Measurements from ENCODE around the gene KPNA1. TPM values are rescaled to one million over a fixed set of nuclear protein-coding genes. Genes with fewer than 3 reads are reported as not detected.
A peak's percentile ranks its signal among the peaks of the same experiment; 100 is the strongest.

The KPNA1 gene
- 10 to 100 TPM; 47.4 to 49.0 TPM for total RNA-seq

- peak; percentile 95 for DNase-seq
- peaks cover 13% of the 10 kb centered on the region for H3K36me3 Mint-ChIP-seq
- no peaks in the 10 kb centered on the region for H3K27me3 Mint-ChIP-seq
- peak within 1 kb of the TSS; percentile 84 for H3K4me3 Mint-ChIP-seq
- H3K9me3 Mint-ChIP-seq = peaks cover 7% of the 10 kb centered on the region
- H3K27ac Mint-ChIP-seq = peak within 1 kb of the TSS; percentile 79
- H3K4me1 Mint-ChIP-seq = peaks cover 27% of the 10 kb centered on the region
These were observed at the start of gene KPNA1 for GRCh38 chr3:122514123-122515019. TSS of gene KPNA1 (minus strand) at chr3:122514939. CDS start at chr3:122496565, 18,374 bp downstream.

GRCh38 chr3:122564155-122564912 lies 49.6 kb upstream of the KPNA1 start, which contains the start of the genes DTX3L and PARP9:
TSS of gene DTX3L (plus strand) at chr3:122564338. CDS start at chr3:122564427, 89 bp downstream.
TSS of gene PARP9 (minus strand) at chr3:122564300. CDS start at chr3:122559620, 4,680 bp downstream.
- Mint-ChIP-seq H3K4me1 (peaks cover 65% of the 10 kb centered on the region), H3K27ac (peak within 1 kb of the TSS; percentile 99), H3K4me3 (peak within 1 kb of the TSS; percentile 97), H3K36me3 (peaks cover 46% of the 10 kb centered on the region), H3K9me3 (no peaks in the 10 kb centered on the region), H3K27me3 (no peaks in the 10 kb centered on the region)
- DNase-seq = peak; percentile 86

- H3K27ac Mint-ChIP-seq = peak overlapping the region; percentile 99
- H3K27me3 Mint-ChIP-seq = no peaks in the 10 kb centered on the region
- peaks cover 60% of the 10 kb centered on the region for H3K4me1 Mint-ChIP-seq
- peak overlapping the region; percentile 97 for H3K4me3 Mint-ChIP-seq
- no peaks in the 10 kb centered on the region for H3K9me3 Mint-ChIP-seq
- H3K36me3 Mint-ChIP-seq = peaks cover 41% of the 10 kb centered on the region
- DNase-seq = no peak
These were observed 48.9 kb upstream of the KPNA1 start for GRCh38 chr3:122563717-122564025.

- peaks cover 36% of the 10 kb centered on the region for H3K36me3 Mint-ChIP-seq
- H3K27ac Mint-ChIP-seq = peak overlapping the region; percentile 99
- H3K27me3 Mint-ChIP-seq = no peaks in the 10 kb centered on the region
- no peak for DNase-seq
- H3K9me3 Mint-ChIP-seq = no peaks in the 10 kb centered on the region
- H3K4me3 Mint-ChIP-seq = peak overlapping the region; percentile 97
- peaks cover 55% of the 10 kb centered on the region for H3K4me1 Mint-ChIP-seq
These were observed 48.4 kb upstream of the KPNA1 start for GRCh38 chr3:122562923-122563716.

- Mint-ChIP-seq H3K4me1 (peaks cover 38% of the 10 kb centered on the region), H3K9me3 (no peaks in the 10 kb centered on the region), H3K27me3 (no peaks in the 10 kb centered on the region), H3K27ac (no peak overlapping the region), H3K4me3 (no peak overlapping the region), H3K36me3 (peaks cover 19% of the 10 kb centered on the region)
- peak; percentile 37 for DNase-seq
These were observed 45.9 kb upstream of the KPNA1 start for GRCh38 chr3:122560680-122561079.

GRCh38 chr3:122559906-122560305 lies 45.2 kb upstream of the KPNA1 start:
- H3K36me3 Mint-ChIP-seq = peaks cover 23% of the 10 kb centered on the region
- no peak overlapping the region for H3K4me3 Mint-ChIP-seq
- peaks cover 33% of the 10 kb centered on the region for H3K4me1 Mint-ChIP-seq
- no peaks in the 10 kb centered on the region for H3K27me3 Mint-ChIP-seq
- H3K27ac Mint-ChIP-seq = no peak overlapping the region
- H3K9me3 Mint-ChIP-seq = no peaks in the 10 kb centered on the region
- DNase-seq = no peak

- H3K27ac Mint-ChIP-seq = no peak overlapping the region
- peaks cover 33% of the 10 kb centered on the region for H3K4me1 Mint-ChIP-seq
- H3K9me3 Mint-ChIP-seq = no peaks in the 10 kb centered on the region
- H3K36me3 Mint-ChIP-seq = peaks cover 27% of the 10 kb centered on the region
- no peak overlapping the region for H3K4me3 Mint-ChIP-seq
- no peaks in the 10 kb centered on the region for H3K27me3 Mint-ChIP-seq
- no peak for DNase-seq
These were observed 43.9 kb upstream of the KPNA1 start for GRCh38 chr3:122558605-122559004.

- Mint-ChIP-seq H3K4me3 (no peak overlapping the region), H3K27me3 (no peaks in the 10 kb centered on the region), H3K36me3 (peaks cover 29% of the 10 kb centered on the region), H3K4me1 (peaks cover 26% of the 10 kb centered on the region), H3K27ac (no peak overlapping the region), H3K9me3 (no peaks in the 10 kb centered on the region)
- no peak for DNase-seq
These were observed 42.6 kb upstream of the KPNA1 start for GRCh38 chr3:122557356-122557755.

- no peaks in the 10 kb centered on the region for H3K9me3 Mint-ChIP-seq
- peaks cover 14% of the 10 kb centered on the region for H3K4me1 Mint-ChIP-seq
- H3K4me3 Mint-ChIP-seq = no peak overlapping the region
- no peak for DNase-seq
- no peaks in the 10 kb centered on the region for H3K27me3 Mint-ChIP-seq
- peaks cover 27% of the 10 kb centered on the region for H3K36me3 Mint-ChIP-seq
- no peak overlapping the region for H3K27ac Mint-ChIP-seq
These were observed 40.7 kb upstream of the KPNA1 start for GRCh38 chr3:122555275-122556071.

GRCh38 chr3:122553171-122553570 lies 38.4 kb upstream of the KPNA1 start:
- H3K27me3 Mint-ChIP-seq = no peaks in the 10 kb centered on the region
- H3K9me3 Mint-ChIP-seq = no peaks in the 10 kb centered on the region
- peaks cover 10% of the 10 kb centered on the region for H3K4me1 Mint-ChIP-seq
- H3K27ac Mint-ChIP-seq = no peak overlapping the region
- H3K36me3 Mint-ChIP-seq = peaks cover 31% of the 10 kb centered on the region
- no peak for DNase-seq
- no peak overlapping the region for H3K4me3 Mint-ChIP-seq

- no peak overlapping the region for H3K4me3 Mint-ChIP-seq
- no peak overlapping the region for H3K27ac Mint-ChIP-seq
- no peak for DNase-seq
- H3K36me3 Mint-ChIP-seq = peaks cover 26% of the 10 kb centered on the region
- no peaks in the 10 kb centered on the region for H3K9me3 Mint-ChIP-seq
- H3K4me1 Mint-ChIP-seq = peaks cover 2% of the 10 kb centered on the region
- no peaks in the 10 kb centered on the region for H3K27me3 Mint-ChIP-seq
These were observed 33.9 kb upstream of the KPNA1 start for GRCh38 chr3:122548619-122549018.

GRCh38 chr3:122548076-122548475 lies 33.3 kb upstream of the KPNA1 start:
- Mint-ChIP-seq H3K36me3 (peaks cover 21% of the 10 kb centered on the region), H3K9me3 (no peaks in the 10 kb centered on the region), H3K27me3 (no peaks in the 10 kb centered on the region), H3K27ac (no peak overlapping the region), H3K4me1 (no peaks in the 10 kb centered on the region), H3K4me3 (no peak overlapping the region)
- no peak for DNase-seq

GRCh38 chr3:122546151-122546550 lies 31.4 kb upstream of the KPNA1 start:
- H3K36me3 Mint-ChIP-seq = peaks cover 17% of the 10 kb centered on the region
- H3K27me3 Mint-ChIP-seq = no peaks in the 10 kb centered on the region

GRCh38 chr3:122538956-122539490 lies 24.3 kb upstream of the KPNA1 start:
- H3K4me1 Mint-ChIP-seq = peaks cover 14% of the 10 kb centered on the region
- DNase-seq = no peak
- no peak overlapping the region for H3K27ac Mint-ChIP-seq
- H3K9me3 Mint-ChIP-seq = no peaks in the 10 kb centered on the region
- H3K27me3 Mint-ChIP-seq = no peaks in the 10 kb centered on the region
- H3K4me3 Mint-ChIP-seq = no peak overlapping the region
- peaks cover 30% of the 10 kb centered on the region for H3K36me3 Mint-ChIP-seq

More at GRCh38 chr3:122546151-122546550, 31.4 kb upstream of the KPNA1 start:
- DNase-seq = no peak
- Mint-ChIP-seq H3K9me3 (no peaks in the 10 kb centered on the region), H3K27ac (no peak overlapping the region), H3K4me3 (no peak overlapping the region), H3K4me1 (no peaks in the 10 kb centered on the region)

Measured in activated naive CD8-positive, alpha-beta T cell treated with anti-CD3 and anti-CD28 coated beads for 36 hours (primary cell).